K562 treated with DMSO at 1 percent for 4 hours (cell line): ENCODE data around the gene LLGL2. TPM values are rescaled to one million over a fixed set of nuclear protein-coding genes. Genes with fewer than 3 reads are reported as not detected.

Source experiments
- total RNA-seq: library from RNA; unstranded; fragments of 300-600 nt; gene quantifications from 2 replicates; pipeline ENCODE4 v1.2.3, GENCODE V29; 2022; ENCODE audit not compliant: insufficient read depth

Gene LLGL2, protein sequence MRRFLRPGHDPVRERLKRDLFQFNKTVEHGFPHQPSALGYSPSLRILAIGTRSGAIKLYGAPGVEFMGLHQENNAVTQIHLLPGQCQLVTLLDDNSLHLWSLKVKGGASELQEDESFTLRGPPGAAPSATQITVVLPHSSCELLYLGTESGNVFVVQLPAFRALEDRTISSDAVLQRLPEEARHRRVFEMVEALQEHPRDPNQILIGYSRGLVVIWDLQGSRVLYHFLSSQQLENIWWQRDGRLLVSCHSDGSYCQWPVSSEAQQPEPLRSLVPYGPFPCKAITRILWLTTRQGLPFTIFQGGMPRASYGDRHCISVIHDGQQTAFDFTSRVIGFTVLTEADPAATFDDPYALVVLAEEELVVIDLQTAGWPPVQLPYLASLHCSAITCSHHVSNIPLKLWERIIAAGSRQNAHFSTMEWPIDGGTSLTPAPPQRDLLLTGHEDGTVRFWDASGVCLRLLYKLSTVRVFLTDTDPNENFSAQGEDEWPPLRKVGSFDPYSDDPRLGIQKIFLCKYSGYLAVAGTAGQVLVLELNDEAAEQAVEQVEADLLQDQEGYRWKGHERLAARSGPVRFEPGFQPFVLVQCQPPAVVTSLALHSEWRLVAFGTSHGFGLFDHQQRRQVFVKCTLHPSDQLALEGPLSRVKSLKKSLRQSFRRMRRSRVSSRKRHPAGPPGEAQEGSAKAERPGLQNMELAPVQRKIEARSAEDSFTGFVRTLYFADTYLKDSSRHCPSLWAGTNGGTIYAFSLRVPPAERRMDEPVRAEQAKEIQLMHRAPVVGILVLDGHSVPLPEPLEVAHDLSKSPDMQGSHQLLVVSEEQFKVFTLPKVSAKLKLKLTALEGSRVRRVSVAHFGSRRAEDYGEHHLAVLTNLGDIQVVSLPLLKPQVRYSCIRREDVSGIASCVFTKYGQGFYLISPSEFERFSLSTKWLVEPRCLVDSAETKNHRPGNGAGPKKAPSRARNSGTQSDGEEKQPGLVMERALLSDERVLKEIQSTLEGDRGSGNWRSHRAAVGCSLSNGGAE
- total RNA-seq: 23.7 and 29.6 TPM in 2 replicates

DNA sequence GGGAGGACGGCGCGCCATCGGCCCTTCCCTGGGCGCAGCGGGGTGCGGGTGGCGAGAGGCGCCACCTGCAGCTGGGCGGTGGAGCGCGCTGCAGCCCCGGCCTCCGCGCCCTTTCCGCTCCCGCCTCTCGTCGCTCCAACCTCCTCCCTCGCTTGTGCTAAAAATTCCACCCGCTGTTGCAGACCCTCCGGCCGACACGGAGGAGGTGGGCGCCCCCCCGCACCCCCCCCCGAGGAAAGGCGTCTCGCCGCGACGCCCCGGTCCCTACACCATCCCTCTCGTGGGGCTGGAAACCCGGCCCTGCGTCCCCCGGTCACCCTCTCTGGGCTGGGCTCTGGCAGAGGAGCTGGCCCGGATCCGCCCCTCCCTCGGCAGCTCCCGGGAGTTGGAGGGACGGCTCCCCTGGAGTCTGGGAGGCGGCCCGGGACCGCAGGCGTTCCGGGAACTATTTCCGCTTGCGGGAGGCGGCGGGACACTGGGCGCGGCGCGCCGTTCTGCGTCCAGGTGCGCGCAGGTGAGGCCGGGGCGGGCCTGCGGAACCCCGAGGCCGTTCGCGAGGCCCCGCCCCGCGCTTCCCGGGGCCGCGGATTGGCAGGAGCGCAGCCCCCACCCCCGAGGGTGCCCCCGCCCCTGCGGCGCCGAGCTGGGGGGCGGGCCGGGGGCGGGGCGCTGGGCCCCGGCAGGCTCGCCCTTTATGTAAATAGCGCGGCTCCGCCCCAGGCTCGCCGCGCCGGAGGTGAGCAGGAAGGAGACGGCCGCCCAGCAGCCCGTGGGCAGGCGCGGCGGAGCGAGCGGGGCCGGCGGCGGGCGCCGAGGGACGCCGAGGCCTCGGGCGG is at the start of gene LLGL2:
LLGL2 (plus strand) TSS at position 728 of the 836 bp plus-strand sequence. CDS start 17,730 bp downstream, outside the sequence.

DNA sequence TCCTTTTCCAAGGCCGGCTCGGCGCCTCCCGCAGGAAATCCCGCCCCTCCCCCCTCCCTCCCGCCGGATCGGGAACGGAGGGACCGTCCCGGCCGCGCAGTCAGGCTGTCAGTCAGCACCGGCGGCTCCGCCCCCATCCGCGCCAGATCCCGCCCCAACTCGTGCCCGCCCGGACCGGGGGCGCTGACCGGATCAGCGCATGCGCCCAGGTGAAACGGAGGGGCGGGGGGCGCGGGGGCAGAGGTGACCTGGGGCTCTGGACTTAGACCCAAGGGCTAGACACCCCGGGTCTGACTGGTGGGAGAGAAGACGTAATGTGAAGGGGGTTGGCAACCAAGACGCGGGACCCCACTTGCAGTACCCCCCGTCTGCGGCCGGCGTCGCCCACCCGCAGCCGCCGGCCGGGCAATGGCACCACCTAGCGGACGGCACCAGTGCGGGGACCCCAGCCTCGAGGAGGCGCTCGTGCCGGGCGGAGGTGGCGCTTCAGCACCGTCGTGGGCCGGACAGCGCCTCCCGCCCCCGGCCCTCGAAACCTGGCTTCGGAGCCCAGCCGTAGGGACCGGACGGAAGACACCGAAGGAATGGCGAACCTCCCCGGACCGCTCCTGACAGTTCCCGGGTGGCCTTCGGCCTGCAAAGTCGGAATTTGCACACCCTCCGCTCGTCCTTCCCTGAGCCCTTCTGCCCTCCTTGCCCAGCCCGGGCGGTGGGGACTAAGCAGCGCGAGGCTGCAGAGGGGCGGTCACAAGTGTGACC is 9.8 kb upstream of the LLGL2 start, which contains the start of gene CASKIN2:
CASKIN2 (minus strand) TSS at position 42 of the 759 bp plus-strand sequence. CDS start 1,733 bp downstream, outside the sequence.

GRCh38 chr17:75516255-75516618 is 9.3 kb upstream of the LLGL2 start, which contains the start of gene TSEN54:
TSS of gene TSEN54 (plus strand) at chr17:75516528. CDS start at chr17:75516561, 33 bp downstream.

GRCh38 chr17:75587675-75588595 is 62.4 kb downstream of the LLGL2 start, which contains the start of gene MYO15B:
TSS of gene MYO15B (plus strand) at chr17:75587800. CDS start at chr17:75588058, 258 bp downstream.

Other genes starting within 250 kb of the LLGL2 start
- 34.1 and 39.9 TPM in 2 replicates for gene SLC25A19, start 236.3 kb upstream of the LLGL2 start, total RNA-seq
- gene GRB2, start 120.0 kb upstream of the LLGL2 start, total RNA-seq: 96.5 and 102 TPM in 2 replicates
- gene TMEM94, start 69.1 kb upstream of the LLGL2 start, total RNA-seq: 20.6 and 46.7 TPM in 2 replicates
- 3.1 and 4.5 TPM in 2 replicates for gene CASKIN2, start 10.2 kb upstream of the LLGL2 start, total RNA-seq
- 24.1 and 27.1 TPM in 2 replicates for gene TSEN54, start 9.2 kb upstream of the LLGL2 start, total RNA-seq
- 0.29 and 1.2 TPM in 2 replicates for gene MYO15B, start 62.1 kb downstream of the LLGL2 start, total RNA-seq
- gene SMIM5, start 107.7 kb downstream of the LLGL2 start, total RNA-seq: not detected in 2 replicates
- 19.1 and 20.5 TPM in 2 replicates for gene RECQL5, start 141.5 kb downstream of the LLGL2 start, total RNA-seq
- 45.2 and 54.9 TPM in 2 replicates for gene SAP30BP, start 141.6 kb downstream of the LLGL2 start, total RNA-seq
- gene ITGB4, start 195.8 kb downstream of the LLGL2 start, total RNA-seq: 0.27 and 1.0 TPM in 2 replicates
- 44.8 and 73.0 TPM in 2 replicates for gene GALK1, start 239.5 kb downstream of the LLGL2 start, total RNA-seq